ENCODE results near the gene NFAM1.

Gene NFAM1

GRCh38 chr22:42412744-42413333, 19.4 kb downstream of the NFAM1 start:
- DNase-seq: peak; percentile 17

GRCh38 chr22:42410708-42411107, 21.5 kb downstream of the NFAM1 start:
- no peak for DNase-seq

GRCh38 chr22:42408810-42409529, 23.2 kb downstream of the NFAM1 start:
- DNase-seq: no peak

GRCh38 chr22:42408276-42408675, 23.9 kb downstream of the NFAM1 start:
- DNase-seq: no peak

GRCh38 chr22:42404266-42404665, 27.9 kb downstream of the NFAM1 start:
- DNase-seq: no peak

GRCh38 chr22:42401535-42402334, 30.5 kb downstream of the NFAM1 start:
- no peak for DNase-seq

- no peak for DNase-seq
Measured at GRCh38 chr22:42400811-42401534, 31.2 kb downstream of the NFAM1 start.

- DNase-seq: peak; percentile 98
Measured at GRCh38 chr22:42399315-42400271, 32.6 kb downstream of the NFAM1 start.

- DNase-seq: no peak
Measured at GRCh38 chr22:42397332-42398249, 34.6 kb downstream of the NFAM1 start.

- DNase-seq: no peak
Measured at GRCh38 chr22:42396621-42397331, 35.4 kb downstream of the NFAM1 start.

GRCh38 chr22:42389143-42389542, 43.1 kb downstream of the NFAM1 start:
- no peak for DNase-seq

GRCh38 chr22:42388130-42388797, 43.9 kb downstream of the NFAM1 start:
- peak; percentile 96 for DNase-seq

- DNase-seq: no peak
Measured at GRCh38 chr22:42387631-42388030, 44.6 kb downstream of the NFAM1 start.

GRCh38 chr22:42385696-42386095, 46.5 kb downstream of the NFAM1 start:
- DNase-seq: no peak

- DNase-seq: no peak
Measured at GRCh38 chr22:42384506-42384905, 47.7 kb downstream of the NFAM1 start.

- DNase-seq: no peak
Measured at GRCh38 chr22:42383851-42384417, 48.3 kb downstream of the NFAM1 start.

GRCh38 chr22:42383287-42383686, 48.9 kb downstream of the NFAM1 start:
- no peak for DNase-seq

GRCh38 chr22:42380769-42381551, 51.2 kb downstream of the NFAM1 start:
- no peak for DNase-seq

All from NCI-H82 (cell line).